ENCODE measurements around the gene MDM1.

DNA sequence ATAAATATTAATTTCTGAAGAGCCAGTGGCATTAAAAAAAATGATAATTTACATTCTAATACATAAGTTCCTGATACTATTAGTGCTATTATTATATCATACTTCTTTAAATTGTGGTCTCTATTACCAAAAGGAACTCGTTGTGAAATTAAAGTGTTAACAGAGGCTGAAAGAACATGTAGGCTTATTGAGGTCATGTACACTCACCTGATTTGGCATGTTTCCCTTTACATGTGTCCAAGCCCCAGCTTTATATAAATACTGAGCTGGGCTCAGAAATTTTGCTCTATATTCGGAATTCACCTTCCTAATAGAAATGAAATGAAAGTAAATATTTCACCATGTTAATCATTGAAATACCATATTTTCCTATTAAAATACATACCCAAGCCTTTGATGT lies 11.0 kb downstream of the MDM1 start:
- TF ChIP-seq CTCF (conservative IDR thresholded peaks at IDR 0.05; ENCODE audit: low read length) (no peak), EZH2phosphoT487 (IDR thresholded peaks at IDR 0.05; ENCODE audit: borderline replicate concordance, low read depth, low read length) (no peak)
